NK-92 treated with Interleukin-12 subunit alpha and Interleukin-12 subunit beta, amount 100 ng/mL, for 24 hours (cell line): Measurements from ENCODE around the gene TUBA4B.
A peak's percentile ranks its signal among the peaks of the same experiment; 100 is the strongest.
"Not testable (repeated sequence)": the region's sequence is repeated elsewhere in the genome, so short reads cannot be mapped to it uniquely, and the experiment has no call there.

Experiments
- DNase-seq: peaks from one replicate; lab custom pipeline; 2025; lab: John Stamatoyannopoulos, UW

Gene TUBA4B

GRCh38 chr2:219248845-219249202 lies 4.2 kb upstream of the TUBA4B start:
- no peak for DNase-seq

- peak; percentile 43 for DNase-seq
Observed at GRCh38 chr2:219249203-219249980, 3.7 kb upstream of the TUBA4B start.

- no peak for DNase-seq
Observed at GRCh38 chr2:219250049-219250781, 2.8 kb upstream of the TUBA4B start.

DNA sequence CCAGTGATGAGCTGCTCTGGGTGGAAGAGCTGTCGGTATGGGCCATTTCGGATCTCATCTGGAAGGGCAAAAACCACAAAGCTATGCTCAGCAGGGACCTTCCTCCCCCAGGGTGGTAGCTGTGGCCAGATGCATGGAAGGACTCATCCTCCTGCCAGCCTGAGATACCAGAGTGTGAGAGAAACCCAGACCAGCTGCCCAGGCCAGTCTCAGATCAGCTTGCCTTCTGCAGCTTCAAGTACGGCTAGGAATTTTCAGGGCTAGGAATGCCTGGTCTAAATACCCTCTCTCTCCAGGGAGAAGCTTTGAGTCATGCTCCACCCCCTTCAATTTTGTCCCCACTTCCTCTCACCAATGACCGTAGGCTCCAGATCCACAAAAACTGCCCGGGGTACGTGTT lies 1.4 kb upstream of the TUBA4B start:
- DNase-seq, result no peak

DNA sequence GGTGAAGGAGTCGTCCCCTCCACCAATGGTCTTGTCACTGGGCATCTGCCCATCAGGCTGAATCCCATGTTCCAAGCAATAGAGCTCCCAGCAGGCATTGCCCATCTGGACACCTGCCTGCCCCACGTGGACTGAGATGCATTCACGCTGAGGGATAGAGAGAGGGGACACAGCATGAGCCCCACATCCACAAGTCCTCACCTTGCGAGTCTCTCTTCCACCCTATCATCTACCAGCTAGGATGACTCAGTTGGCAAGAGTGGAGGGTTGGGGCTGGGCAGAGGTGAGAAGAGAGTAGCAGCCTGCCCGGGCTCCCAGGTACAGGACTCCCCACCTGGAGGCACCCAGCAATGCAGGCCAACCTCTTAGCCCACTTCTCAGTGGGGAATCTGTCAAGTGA lies 959 bp upstream of the TUBA4B start:
- DNase-seq, result peak; percentile 35

DNA sequence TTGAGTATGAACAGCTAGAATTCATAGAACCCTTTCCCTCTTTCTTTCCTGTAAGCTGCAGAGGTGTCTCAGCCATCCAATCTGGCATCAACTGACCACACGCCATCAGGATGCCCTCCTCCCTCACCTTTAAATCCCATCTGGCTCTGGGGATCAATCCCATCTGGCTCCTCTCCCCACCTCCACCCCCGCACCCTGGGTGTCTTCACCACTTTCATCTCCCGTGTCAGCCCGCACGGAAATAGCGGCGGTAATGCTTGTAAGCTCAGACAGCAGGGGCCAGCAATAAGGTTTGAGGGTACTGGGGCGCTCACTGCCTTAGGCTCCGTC lies 508 bp upstream of the TUBA4B start:
- DNase-seq, result no peak

- DNase-seq, result peak; percentile 83
Observed at GRCh38 chr2:219253753-219254589, 928 bp downstream of the TUBA4B start, which contains the start of gene TUBA4A. TSS of gene TUBA4A (minus strand) at chr2:219253918. CDS start at chr2:219253858, 60 bp downstream.

GRCh38 chr2:219254590-219255201 lies 1.7 kb downstream of the TUBA4B start:
- no peak for DNase-seq

DNA sequence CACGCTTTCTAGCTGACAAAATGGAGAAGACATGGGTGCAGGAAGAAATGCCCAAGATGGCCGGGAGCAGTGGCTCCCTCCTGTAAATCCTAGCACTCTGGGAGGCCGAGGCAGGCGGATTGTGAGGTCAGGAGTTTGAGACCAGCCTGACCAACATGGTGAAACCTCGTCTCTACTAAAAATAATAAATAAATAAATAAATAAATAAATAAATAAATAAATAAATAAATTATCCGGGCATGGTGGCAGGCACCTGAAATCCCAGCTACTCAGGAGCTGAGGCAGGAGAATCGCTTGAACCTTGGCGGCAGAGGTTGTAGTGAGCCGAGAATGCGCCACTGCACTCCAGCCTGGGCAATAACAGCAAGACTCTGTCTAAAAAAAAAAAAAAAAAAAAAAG lies 5.9 kb downstream of the TUBA4B start:
- DNase-seq, result not testable (repeated sequence)

DNA sequence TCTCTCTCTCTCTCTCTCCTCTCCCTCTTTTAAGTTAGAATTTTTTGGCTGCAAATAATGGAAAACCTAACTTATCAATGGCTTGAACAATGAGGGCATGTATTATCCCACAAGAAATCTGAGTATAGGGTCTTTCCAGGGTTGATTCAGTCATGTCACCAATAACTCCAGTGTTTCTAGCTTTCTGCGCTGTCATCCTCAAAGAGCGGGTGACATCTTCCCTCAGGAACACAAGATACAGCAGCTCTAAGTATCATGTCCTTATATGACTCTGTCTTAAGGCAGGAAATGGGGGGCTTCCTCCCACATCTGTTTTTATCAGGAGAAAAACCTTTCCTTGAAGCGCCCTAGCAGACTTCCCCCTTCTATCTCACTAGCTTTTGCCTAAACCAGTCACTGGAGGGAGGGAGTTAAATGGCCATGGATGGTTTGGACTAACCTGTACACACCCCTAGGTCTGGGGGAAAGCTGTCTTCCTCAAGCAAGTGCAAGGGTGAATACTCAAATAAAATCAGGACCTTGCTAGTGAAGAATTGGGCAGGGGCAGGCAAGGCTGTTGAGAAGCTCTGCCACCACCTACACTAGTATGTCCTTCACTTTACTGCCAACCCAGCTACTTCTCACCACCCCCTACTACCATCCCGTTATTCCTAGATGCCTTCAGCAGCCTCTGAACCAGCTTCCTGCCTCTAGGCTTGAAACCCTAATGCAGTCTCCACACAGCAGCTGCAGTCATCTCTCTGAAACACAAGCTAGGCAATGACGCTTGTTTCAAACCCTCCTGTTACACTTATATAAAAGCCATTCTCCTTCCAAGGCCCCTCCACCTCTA lies 8.2 kb downstream of the TUBA4B start:
- DNase-seq, result no peak

- DNase-seq, result no peak
Observed at GRCh38 chr2:219266232-219266631, 13.2 kb downstream of the TUBA4B start.

GRCh38 chr2:219266886-219267285 lies 13.8 kb downstream of the TUBA4B start:
- DNase-seq, result no peak

DNA sequence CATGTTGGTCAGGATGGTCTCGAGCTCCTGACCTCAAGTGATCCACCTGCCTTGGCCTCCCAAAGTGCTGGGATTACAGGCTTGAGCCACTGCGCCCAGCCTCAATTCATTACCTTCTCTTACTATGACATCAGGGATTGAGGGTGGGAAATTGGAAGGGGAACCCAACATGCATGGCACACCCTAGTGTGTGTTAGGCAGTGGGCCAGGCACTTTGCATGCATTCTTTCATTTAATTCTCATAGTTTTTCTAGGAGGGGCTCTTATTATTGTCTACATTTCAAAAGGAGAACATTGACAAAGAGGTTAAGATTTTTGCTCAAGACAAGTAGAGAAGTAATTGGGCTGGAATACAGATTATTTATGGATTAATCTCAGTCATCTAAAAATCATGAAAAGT lies 15.3 kb downstream of the TUBA4B start:
- DNase-seq, result no peak

- DNase-seq, result no peak
Observed at GRCh38 chr2:219269362-219270054, 16.5 kb downstream of the TUBA4B start.

DNA sequence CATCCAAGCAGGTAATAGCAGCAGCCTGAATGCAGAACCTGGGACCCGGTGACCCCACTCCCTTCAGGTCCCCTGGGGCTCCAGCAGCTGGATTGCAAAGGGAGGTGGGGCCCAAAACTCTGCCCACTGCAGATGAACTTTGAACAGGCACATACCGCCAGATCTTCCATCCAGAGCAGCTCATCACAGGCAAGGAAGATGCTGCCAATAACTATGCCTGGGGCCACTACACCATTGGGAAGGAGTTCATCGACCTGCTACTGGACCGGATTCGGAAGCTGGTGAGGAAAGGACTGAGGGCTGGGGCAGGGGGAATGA lies 17.0 kb downstream of the TUBA4B start:
- no peak for DNase-seq

DNA sequence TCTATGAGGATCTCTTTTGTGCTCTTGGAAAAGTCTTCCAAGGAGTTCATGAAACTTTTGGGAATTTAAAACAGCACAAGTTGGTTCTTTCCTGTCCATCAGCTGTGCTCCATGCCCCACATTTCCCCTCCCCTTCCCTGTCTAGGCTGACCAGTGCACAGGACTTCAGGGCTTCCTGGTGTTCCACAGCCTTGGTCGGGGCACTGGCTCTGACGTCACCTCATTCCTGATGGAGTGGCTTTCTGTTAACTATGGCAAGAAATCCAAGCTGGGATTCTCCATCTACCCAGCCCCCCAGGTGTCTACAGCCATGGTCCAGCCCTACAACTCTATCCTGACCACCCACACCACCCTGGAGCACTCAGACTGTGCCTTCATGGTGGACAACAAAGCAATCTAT lies 18.0 kb downstream of the TUBA4B start:
- DNase-seq, result no peak

DNA sequence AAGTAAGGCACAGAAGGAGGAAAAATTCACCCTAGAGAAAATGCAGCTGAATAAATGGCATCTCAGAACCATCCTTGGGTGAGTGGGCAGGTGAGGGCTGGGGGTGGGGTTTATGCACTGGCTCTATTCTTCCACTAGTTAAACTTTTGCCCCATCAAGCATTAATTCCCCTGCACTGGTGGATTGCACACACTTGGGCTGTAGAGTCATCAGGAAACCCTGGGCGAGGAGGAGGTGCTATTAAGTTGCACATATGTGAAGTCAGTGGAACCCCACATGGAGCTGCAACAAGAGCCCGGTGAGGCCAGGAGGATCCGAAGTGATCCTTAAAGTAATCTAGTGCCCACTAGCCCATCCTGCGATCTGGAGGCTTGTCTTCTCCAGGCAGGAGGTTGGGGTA lies 19.3 kb downstream of the TUBA4B start:
- no peak for DNase-seq

GRCh38 chr2:219272995-219273394 lies 20.0 kb downstream of the TUBA4B start:
- no peak for DNase-seq

- no peak for DNase-seq
Observed at GRCh38 chr2:219273937-219274336, 20.9 kb downstream of the TUBA4B start.

- DNase-seq, result no peak
Observed at GRCh38 chr2:219274361-219274921, 21.4 kb downstream of the TUBA4B start.
